ENCODE results near the gene THBS3. TPM values are rescaled to one million over a fixed set of nuclear protein-coding genes. Genes with fewer than 3 reads are reported as not detected.

The THBS3 gene
- total and polyA plus RNA-seq, 9 of the 15 experiments (the other 6 are each of a cell fraction or from before 2014, with no cell fraction given): 0.59 to 8.3 (median 3.2) TPM

- TSS peak; percentile 48 for BruUV-seq (replicated peaks)
- Histone ChIP-seq H3K9me3 (replicated peaks; ENCODE audit: control insufficient read depth, insufficient read depth, low read depth, low read length) (no peaks in the 10 kb centered on the region), H3K9me1 (ENCODE audit: control insufficient read depth, insufficient read depth, low read length) (no peaks in the 10 kb centered on the region), H3K27ac (ENCODE audit: extremely low read depth, low read depth, low read length) (peak overlapping the region; percentile 100; the same call in 1 of the 3 replicates), H3K4me2 (ENCODE audit: insufficient read depth, low read length) (peak overlapping the region; percentile 97), H2AFZ (ENCODE audit: low read depth, low read length) (0 out of 2 replicates have a peak overlapping the region, but pooled peaks have one; percentile 31), H3K36me3 (ENCODE audit: control insufficient read depth, insufficient read depth, low read length) (peaks cover 32% of the 10 kb centered on the region; the same call in 2 of the 3 replicates), H3K9ac (ENCODE audit: insufficient read depth in 1 of 2, low read depth in 2 of 2, low read length in 2 of 2) (peak overlapping the region; percentile 98 to 99), H3K4me1 (replicated peaks in 1 of 2; ENCODE audit: control insufficient read depth in 2 of 2, insufficient read depth in 2 of 2, low read length in 2 of 2) (peaks cover 19 to 48% of the 10 kb centered on the region in 2 experiments), H3K27me3 (ENCODE audit: control insufficient read depth in 2 of 2, insufficient read depth in 2 of 2, low read length in 2 of 2) (no peaks in the 10 kb centered on the region), H3K79me2 (ENCODE audit: control insufficient read depth, insufficient read depth, low read length) (peaks cover 30% of the 10 kb centered on the region), H3K4me3 (peak overlapping the region; percentile 69), H4K20me1 (replicated peaks; ENCODE audit: control insufficient read depth, insufficient read depth, low read length) (no peaks in the 10 kb centered on the region)
- POLR2A ChIA-PET: interaction anchor here (0.6 to 2.0 kb wide), 7 partner anchors 11 to 134 kb away, joined by 3 to 12 read pairs (median 4); partner anchors contain the start of genes KRTCAP2 and THBS3
- DNase-seq (ENCODE audit: extremely low read depth in 1 of 4, low spot score in 3 of 4) (peak in 1 of 4 experiments; percentile 65), FAIRE-seq (no peak), ATAC-seq (no peak)
- CTCF ChIA-PET (ENCODE audit: low intra/inter-chr PET ratio): no interaction called here
- in situ Hi-C loops (cut with MboI) (no loop called here), intact Hi-C loops (cut with micrococcal nuclease) (no loop called here)
- 26% methylated on average over 15 of the region's 27 CpGs for WGBS (ENCODE audit: insufficient coverage, low coverage, missing lambda C conversion rate)
- TF ChIP-seq JUNB (CRISPR knock-in tag; conservative IDR thresholded peaks at IDR 0.05) (no peak), ZBTB40 (IDR thresholded peaks at IDR 0.05) (peak; percentile 62; the same call in 1 of the 2 replicates), ZBTB40 (CRISPR knock-in tag; IDR thresholded peaks at IDR 0.05) (no peak), CBX5 (IDR thresholded peaks at IDR 0.05; ENCODE audit: borderline replicate concordance, low read depth) (no peak), ZZZ3 (IDR thresholded peaks at IDR 0.05) (no peak), ARHGAP35 (IDR thresholded peaks at IDR 0.05; ENCODE audit: partially characterized antibody) (no peak), ZBTB26 (CRISPR knock-in tag; IDR thresholded peaks at IDR 0.05) (0 out of 2 replicates have a peak, but pooled peaks have one; percentile 36), ZNF224 (CRISPR knock-in tag; IDR thresholded peaks at IDR 0.05) (no peak), SNRNP70 (optimal IDR thresholded peaks at IDR 0.05; ENCODE audit: low read depth, low read length) (no peak), SMARCE1 (IDR thresholded peaks at IDR 0.05) (no peak), ZNF124 (CRISPR knock-in tag; IDR thresholded peaks at IDR 0.05) (no peak), SP1 (CRISPR knock-in tag; IDR thresholded peaks at IDR 0.05) (no peak)
Measured at GRCh38 chr1:155195201-155196102, 12.2 kb downstream of the THBS3 start.
